GM12874 (cell line): ENCODE measurements around the gene VEPH1.

Experiments used
- CTCF ChIP-seq: IDR thresholded peaks from 2 replicates; pipeline ENCODE4 v1.5.1; 2011; ENCODE audit warnings: low read depth, mild to moderate bottlenecking, control low read depth, low read length, moderate library complexity; ENCODE audit not compliant: insufficient read depth

VEPH1 gene

GRCh38 chr3:157541506-157542236 is 38.5 kb upstream of the VEPH1 start:
- no peak for TF ChIP-seq CTCF

GRCh38 chr3:157540656-157541055 is 37.4 kb upstream of the VEPH1 start:
- TF ChIP-seq CTCF, result no peak

- TF ChIP-seq CTCF, result no peak
Measured at GRCh38 chr3:157535667-157536066, 32.5 kb upstream of the VEPH1 start.

- TF ChIP-seq CTCF, result no peak
Measured at GRCh38 chr3:157534725-157535161, 31.5 kb upstream of the VEPH1 start.

- no peak for TF ChIP-seq CTCF
Measured at GRCh38 chr3:157533298-157534070, 30.3 kb upstream of the VEPH1 start.

- TF ChIP-seq CTCF, result peak; percentile 63
Measured at GRCh38 chr3:157532529-157533297, 29.5 kb upstream of the VEPH1 start.

GRCh38 chr3:157531771-157532170 is 28.6 kb upstream of the VEPH1 start:
- no peak for TF ChIP-seq CTCF
